ENCODE results near the gene PRKAR2B.
"Not testable (repeated sequence)": the region's sequence is repeated elsewhere in the genome, so short reads cannot be mapped to it uniquely, and the experiment has no call there.

PRKAR2B gene

GRCh38 chr7:107047902-107048782, 3.6 kb downstream of the PRKAR2B start:
- DNase-seq (ENCODE audit: low read depth in 2 of 2, low spot score in 1 of 2): no peak

- DNase-seq (ENCODE audit: low read depth in 2 of 2, low spot score in 1 of 2): no peak
Measured at GRCh38 chr7:107048783-107049418, 4.4 kb downstream of the PRKAR2B start.

GRCh38 chr7:107049480-107049879, 5.0 kb downstream of the PRKAR2B start:
- no peak for DNase-seq (ENCODE audit: low read depth in 2 of 2, low spot score in 1 of 2)

- no peak for DNase-seq (ENCODE audit: low read depth in 2 of 2, low spot score in 1 of 2)
Measured at GRCh38 chr7:107049971-107050532, 5.5 kb downstream of the PRKAR2B start.

- DNase-seq (ENCODE audit: low read depth in 2 of 2, low spot score in 1 of 2): no peak
Measured at GRCh38 chr7:107051376-107051775, 6.9 kb downstream of the PRKAR2B start.

GRCh38 chr7:107054965-107055364, 10.5 kb downstream of the PRKAR2B start:
- not testable (repeated sequence) for DNase-seq (ENCODE audit: low read depth in 2 of 2, low spot score in 1 of 2)

GRCh38 chr7:107056058-107056457, 11.6 kb downstream of the PRKAR2B start:
- DNase-seq (ENCODE audit: low read depth in 2 of 2, low spot score in 1 of 2): not testable (repeated sequence)

GRCh38 chr7:107056728-107057473, 12.4 kb downstream of the PRKAR2B start:
- DNase-seq (ENCODE audit: low read depth in 2 of 2, low spot score in 1 of 2): no peak

GRCh38 chr7:107057474-107057833, 12.9 kb downstream of the PRKAR2B start:
- DNase-seq (ENCODE audit: low read depth in 2 of 2, low spot score in 1 of 2): no peak

GRCh38 chr7:107059468-107059867, 15.0 kb downstream of the PRKAR2B start:
- no peak for DNase-seq (ENCODE audit: low read depth in 2 of 2, low spot score in 1 of 2)

GRCh38 chr7:107063245-107064120, 19.0 kb downstream of the PRKAR2B start:
- no peak for DNase-seq (ENCODE audit: low read depth in 2 of 2, low spot score in 1 of 2)

- no peak for DNase-seq (ENCODE audit: low read depth in 2 of 2, low spot score in 1 of 2)
Measured at GRCh38 chr7:107064255-107064654, 19.8 kb downstream of the PRKAR2B start.

- no peak for DNase-seq (ENCODE audit: low read depth in 2 of 2, low spot score in 1 of 2)
Measured at GRCh38 chr7:107065929-107066247, 21.4 kb downstream of the PRKAR2B start.

- DNase-seq (ENCODE audit: low read depth in 2 of 2, low spot score in 1 of 2): no peak
Measured at GRCh38 chr7:107068156-107068555, 23.7 kb downstream of the PRKAR2B start.

GRCh38 chr7:107069457-107069856, 25.0 kb downstream of the PRKAR2B start:
- DNase-seq (ENCODE audit: low read depth in 2 of 2, low spot score in 1 of 2): no peak

- no peak for DNase-seq (ENCODE audit: low read depth in 2 of 2, low spot score in 1 of 2)
Measured at GRCh38 chr7:107070710-107071109, 26.2 kb downstream of the PRKAR2B start.

GRCh38 chr7:107071129-107071528, 26.6 kb downstream of the PRKAR2B start:
- DNase-seq (ENCODE audit: low read depth in 2 of 2, low spot score in 1 of 2): no peak

- DNase-seq (ENCODE audit: low read depth in 2 of 2, low spot score in 1 of 2): no peak
Measured at GRCh38 chr7:107072133-107072532, 27.6 kb downstream of the PRKAR2B start.

- no peak for DNase-seq (ENCODE audit: low read depth in 2 of 2, low spot score in 1 of 2)
Measured at GRCh38 chr7:107075863-107076574, 31.5 kb downstream of the PRKAR2B start.
